Right atrium auricular region (tissue), 2 donors: ENCODE results near the gene NTNG1. TPM values are rescaled to one million over a fixed set of nuclear protein-coding genes. Genes with fewer than 3 reads are reported as not detected.

Source experiments
- DNase-seq: peaks from one replicate; pipeline ENCODE4 v3.0.0-alpha.2; 2019; ENCODE audit warnings: low spot score
- H3K27ac ChIP-seq, 2 donors: fragments of 200-600 bp; sonication (generic); 1 replicate in 1 of 2; 2 replicates in 1 of 2; pipeline ENCODE4 v1.5.1; 2016 to 2019
- H3K27me3 ChIP-seq, 2 donors: fragments of 200-600 bp; sonication (generic); one replicate each; pipeline versions ENCODE4 v1.5.1 to v1.6.0; 2017 to 2019
- H3K36me3 ChIP-seq: fragments of 200-600 bp; sonication (generic); one replicate; pipeline ENCODE4 v1.5.1; 2016
- H3K4me1 ChIP-seq, 2 donors: fragments of 200-600 bp; sonication (generic); one replicate each; pipeline versions ENCODE4 v1.5.1 to v1.6.0; 2017 to 2019
- H3K4me3 ChIP-seq, 2 donors: fragments of 200-600 bp; sonication (generic); 1 replicate in 1 of 2; 2 replicates in 1 of 2; pipeline ENCODE4 v1.5.1; 2017 to 2019; ENCODE audit warnings: mild to moderate bottlenecking in 1 of 2, moderate library complexity in 1 of 2
- H3K9me3 ChIP-seq, 2 donors: fragments of 200-600 bp; sonication (generic); one replicate each; pipeline ENCODE4 v1.5.1; 2019
- CTCF ChIP-seq, 2 donors: fragments of 200-600 bp; sonication (generic); IDR thresholded peaks; one replicate each; pipeline ENCODE4 v1.5.1; 2019; ENCODE audit warnings: antibody characterized with exemption in 2 of 2
- total RNA-seq, 2 donors: library from RNA; depleted of rRNA; stranded (reverse); fragments of >200 nt; gene quantifications; one replicate each; pipeline ENCODE4 v1.1.0, GENCODE V29; 2016

Gene NTNG1
- total RNA-seq, 2 donors from 2014 or later, result 1.8 to 2.6 TPM

- H3K36me3 ChIP-seq, result no peaks in the 10 kb centered on the region
- H3K4me1 ChIP-seq, result no peaks in the 10 kb centered on the region
- H3K4me3 ChIP-seq, result no peak overlapping the region
- H3K9me3 ChIP-seq, result no peaks in the 10 kb centered on the region
- no peak overlapping the region for H3K27ac ChIP-seq
- no peak for TF ChIP-seq CTCF (IDR thresholded peaks at IDR 0.05)
- no peak for DNase-seq
- no peaks in the 10 kb centered on the region for H3K27me3 ChIP-seq
Measured at GRCh38 chr1:107394301-107394700, 253.5 kb downstream of the NTNG1 start.

GRCh38 chr1:107401704-107402103, 260.9 kb downstream of the NTNG1 start:
- no peak for TF ChIP-seq CTCF (IDR thresholded peaks at IDR 0.05)
- DNase-seq, result no peak
- Histone ChIP-seq H3K4me1 (no peaks in the 10 kb centered on the region), H3K4me3 (no peak overlapping the region), H3K9me3 (no peaks in the 10 kb centered on the region), H3K27ac (no peak overlapping the region), H3K36me3 (no peaks in the 10 kb centered on the region), H3K27me3 (no peaks in the 10 kb centered on the region)

- DNase-seq, result no peak
- Histone ChIP-seq H3K4me1 (no peaks in the 10 kb centered on the region), H3K36me3 (no peaks in the 10 kb centered on the region), H3K27me3 (no peaks in the 10 kb centered on the region), H3K4me3 (no peak overlapping the region), H3K27ac (no peak overlapping the region), H3K9me3 (no peaks in the 10 kb centered on the region)
- no peak for TF ChIP-seq CTCF (IDR thresholded peaks at IDR 0.05)
Measured at GRCh38 chr1:107404756-107405155, 263.9 kb downstream of the NTNG1 start.

GRCh38 chr1:107405236-107405635, 264.4 kb downstream of the NTNG1 start:
- no peak for DNase-seq
- Histone ChIP-seq H3K27ac (no peak overlapping the region), H3K9me3 (no peaks in the 10 kb centered on the region), H3K27me3 (no peaks in the 10 kb centered on the region), H3K4me3 (no peak overlapping the region), H3K4me1 (no peaks in the 10 kb centered on the region), H3K36me3 (no peaks in the 10 kb centered on the region)
- TF ChIP-seq CTCF (IDR thresholded peaks at IDR 0.05), result no peak

- Histone ChIP-seq H3K4me3 (no peak overlapping the region), H3K36me3 (no peaks in the 10 kb centered on the region), H3K27me3 (no peaks in the 10 kb centered on the region), H3K4me1 (no peaks in the 10 kb centered on the region), H3K9me3 (no peaks in the 10 kb centered on the region), H3K27ac (no peak overlapping the region)
- TF ChIP-seq CTCF (IDR thresholded peaks at IDR 0.05), result no peak
- no peak for DNase-seq
Measured at GRCh38 chr1:107407011-107407410, 266.2 kb downstream of the NTNG1 start.

GRCh38 chr1:107413546-107413945, 272.7 kb downstream of the NTNG1 start:
- Histone ChIP-seq H3K4me3 (no peak overlapping the region), H3K9me3 (no peaks in the 10 kb centered on the region), H3K4me1 (no peaks in the 10 kb centered on the region), H3K36me3 (no peaks in the 10 kb centered on the region), H3K27ac (no peak overlapping the region), H3K27me3 (no peaks in the 10 kb centered on the region)
- no peak for DNase-seq
- no peak for TF ChIP-seq CTCF (IDR thresholded peaks at IDR 0.05)
